Measurements from ENCODE around the gene RAMACL. TPM values are rescaled to one million over a fixed set of nuclear protein-coding genes. Genes with fewer than 3 reads are reported as not detected.

Gene RAMACL
- total RNA-seq, 1 donor from 2014 or later = 0.77 TPM

- DNase-seq = no peak
- no peak overlapping the region for H3K4me3 ChIP-seq
- H3K9me3 ChIP-seq (replicated peaks) = no peaks in the 10 kb centered on the region
- intact Hi-C loops (cut with micrococcal nuclease) = no loop called here
- no peaks in the 10 kb centered on the region for H3K27me3 ChIP-seq (ENCODE audit: low read depth)
- no peak for TF ChIP-seq CTCF (IDR thresholded peaks at IDR 0.05; ENCODE audit: borderline replicate concordance)
- H3K27ac ChIP-seq (replicated peaks) = no peak overlapping the region
- peaks cover 81% of the 10 kb centered on the region for H3K4me1 ChIP-seq
- peaks cover 12% of the 10 kb centered on the region for H3K36me3 ChIP-seq
Observed at GRCh38 chr6:166616261-166617238, 30.1 kb upstream of the RAMACL start.

- peak overlapping the region; percentile 81 for H3K27ac ChIP-seq (replicated peaks)
- peak; percentile 58 for DNase-seq
- H3K4me3 ChIP-seq = peak overlapping the region; percentile 19
- H3K27me3 ChIP-seq (ENCODE audit: low read depth) = no peaks in the 10 kb centered on the region
- peaks cover 12% of the 10 kb centered on the region for H3K36me3 ChIP-seq
- no peaks in the 10 kb centered on the region for H3K9me3 ChIP-seq (replicated peaks)
- H3K4me1 ChIP-seq = peaks cover 67% of the 10 kb centered on the region
- no peak for TF ChIP-seq CTCF (IDR thresholded peaks at IDR 0.05; ENCODE audit: borderline replicate concordance)
- intact Hi-C loops (cut with micrococcal nuclease) = no loop called here
Observed at GRCh38 chr6:166615059-166615770, 28.7 kb upstream of the RAMACL start.

- no peak for DNase-seq
- Histone ChIP-seq H3K27ac (replicated peaks) (peak overlapping the region; percentile 81), H3K9me3 (replicated peaks) (no peaks in the 10 kb centered on the region), H3K4me1 (peaks cover 61% of the 10 kb centered on the region), H3K4me3 (peak overlapping the region; percentile 19), H3K36me3 (peaks cover 12% of the 10 kb centered on the region), H3K27me3 (ENCODE audit: low read depth) (no peaks in the 10 kb centered on the region)
- intact Hi-C loops (cut with micrococcal nuclease) = no loop called here
- no peak for TF ChIP-seq CTCF (IDR thresholded peaks at IDR 0.05; ENCODE audit: borderline replicate concordance)
Observed at GRCh38 chr6:166614589-166614988, 28.1 kb upstream of the RAMACL start.

- DNase-seq = no peak
- H3K4me3 ChIP-seq = no peak overlapping the region
- no peak for TF ChIP-seq CTCF (IDR thresholded peaks at IDR 0.05; ENCODE audit: borderline replicate concordance)
- H3K27ac ChIP-seq (replicated peaks) = peak overlapping the region; percentile 81
- no peaks in the 10 kb centered on the region for H3K27me3 ChIP-seq (ENCODE audit: low read depth)
- peaks cover 12% of the 10 kb centered on the region for H3K36me3 ChIP-seq
- H3K9me3 ChIP-seq (replicated peaks) = no peaks in the 10 kb centered on the region
- intact Hi-C loops (cut with micrococcal nuclease) = no loop called here
- peaks cover 57% of the 10 kb centered on the region for H3K4me1 ChIP-seq
Observed at GRCh38 chr6:166614171-166614583, 27.7 kb upstream of the RAMACL start.

GRCh38 chr6:166613027-166613426 lies 26.5 kb upstream of the RAMACL start:
- intact Hi-C loops (cut with micrococcal nuclease) = no loop called here
- no peak for DNase-seq
- H3K36me3 ChIP-seq = peaks cover 3% of the 10 kb centered on the region
- no peaks in the 10 kb centered on the region for H3K27me3 ChIP-seq (ENCODE audit: low read depth)
- peaks cover 57% of the 10 kb centered on the region for H3K4me1 ChIP-seq
- H3K27ac ChIP-seq (replicated peaks) = peak overlapping the region; percentile 65
- H3K4me3 ChIP-seq = no peak overlapping the region
- TF ChIP-seq CTCF (IDR thresholded peaks at IDR 0.05; ENCODE audit: borderline replicate concordance) = no peak
- H3K9me3 ChIP-seq (replicated peaks) = no peaks in the 10 kb centered on the region
